Cortex of kidney (tissue), 1 donor: ENCODE data around the gene AFF3.
"Not testable (repeated sequence)": the region's sequence is repeated elsewhere in the genome, so short reads cannot be mapped to it uniquely, and the experiment has no call there.

Experiments
- DNase-seq: peaks from one replicate; lab custom pipeline; 2025; lab: John Stamatoyannopoulos, UW

Gene AFF3

GRCh38 chr2:99784282-99784681 is 358.1 kb downstream of the AFF3 start:
- DNase-seq, result no peak

DNA sequence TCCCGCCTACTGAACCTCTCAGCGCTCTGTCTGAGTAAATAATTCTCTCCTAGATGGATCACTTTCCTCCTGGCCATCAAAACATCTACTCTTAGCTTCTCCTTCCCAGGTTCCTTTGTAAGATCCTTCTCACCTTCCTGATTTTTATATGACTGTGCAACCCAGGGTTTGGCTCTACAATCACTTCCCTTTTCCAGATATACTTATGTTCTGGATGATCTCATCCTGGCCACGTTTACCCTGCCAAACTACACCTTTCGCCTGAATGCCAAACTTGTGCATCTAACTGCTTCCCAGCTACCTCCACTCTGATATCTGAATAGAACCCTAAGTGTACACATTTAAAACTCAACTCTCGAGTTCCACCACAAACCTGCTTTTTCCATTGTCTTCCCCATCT is 362.1 kb downstream of the AFF3 start:
- no peak for DNase-seq

DNA sequence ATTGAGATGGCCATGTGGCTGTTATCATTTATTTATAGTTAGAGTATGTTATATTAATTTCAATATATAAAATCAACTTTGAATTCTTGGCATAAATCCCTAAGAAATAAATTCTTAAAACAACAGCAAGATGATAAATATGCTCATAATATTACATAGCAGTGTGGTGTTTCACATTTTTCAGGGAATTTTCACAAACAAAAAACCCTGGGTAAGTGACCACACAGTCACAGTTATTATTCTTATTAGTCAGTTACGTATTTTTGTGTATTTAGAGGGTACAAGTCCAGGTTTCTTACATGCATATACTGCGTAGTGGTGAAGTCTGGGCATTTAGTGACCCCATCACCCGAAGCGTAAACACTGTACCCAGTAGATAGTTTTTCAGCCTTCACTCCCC is 363.1 kb downstream of the AFF3 start:
- DNase-seq, result no peak

GRCh38 chr2:99777656-99778290 is 364.6 kb downstream of the AFF3 start:
- DNase-seq, result no peak

DNA sequence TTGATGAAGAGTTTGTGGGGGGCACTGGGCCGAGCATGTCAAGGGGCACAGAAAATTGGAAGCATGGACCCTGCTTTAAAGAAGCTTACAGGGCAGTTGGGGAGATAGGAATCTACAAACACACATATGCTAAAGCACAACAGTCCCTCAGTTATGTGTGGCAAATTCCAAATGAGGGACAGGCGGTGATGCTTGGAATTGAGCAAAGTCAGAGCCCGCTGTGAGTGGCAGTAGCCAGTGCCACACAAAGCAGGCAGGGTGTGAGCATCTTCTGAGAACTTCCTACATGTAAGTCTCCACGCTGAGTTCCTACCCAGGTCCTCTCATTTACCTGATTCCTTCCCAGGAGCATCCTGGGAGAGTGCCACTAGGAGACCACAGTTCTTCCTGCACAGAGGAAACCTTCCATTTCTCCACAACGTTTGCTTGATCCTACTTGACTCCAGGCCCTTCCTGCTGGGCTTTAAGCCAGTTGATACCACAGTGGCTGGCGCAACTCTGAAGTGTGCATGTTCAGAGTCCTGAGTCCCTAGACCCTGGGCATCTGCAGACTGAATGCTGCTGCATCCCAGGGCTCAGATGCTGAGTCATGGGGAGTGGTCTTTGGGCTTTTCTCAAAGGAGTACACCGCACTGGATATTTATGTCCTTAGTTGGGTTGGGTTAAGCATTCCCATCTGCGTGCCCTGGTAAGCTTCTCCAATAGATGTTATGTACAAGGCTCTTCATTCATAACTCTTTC is 365.3 kb downstream of the AFF3 start:
- DNase-seq, result no peak

DNA sequence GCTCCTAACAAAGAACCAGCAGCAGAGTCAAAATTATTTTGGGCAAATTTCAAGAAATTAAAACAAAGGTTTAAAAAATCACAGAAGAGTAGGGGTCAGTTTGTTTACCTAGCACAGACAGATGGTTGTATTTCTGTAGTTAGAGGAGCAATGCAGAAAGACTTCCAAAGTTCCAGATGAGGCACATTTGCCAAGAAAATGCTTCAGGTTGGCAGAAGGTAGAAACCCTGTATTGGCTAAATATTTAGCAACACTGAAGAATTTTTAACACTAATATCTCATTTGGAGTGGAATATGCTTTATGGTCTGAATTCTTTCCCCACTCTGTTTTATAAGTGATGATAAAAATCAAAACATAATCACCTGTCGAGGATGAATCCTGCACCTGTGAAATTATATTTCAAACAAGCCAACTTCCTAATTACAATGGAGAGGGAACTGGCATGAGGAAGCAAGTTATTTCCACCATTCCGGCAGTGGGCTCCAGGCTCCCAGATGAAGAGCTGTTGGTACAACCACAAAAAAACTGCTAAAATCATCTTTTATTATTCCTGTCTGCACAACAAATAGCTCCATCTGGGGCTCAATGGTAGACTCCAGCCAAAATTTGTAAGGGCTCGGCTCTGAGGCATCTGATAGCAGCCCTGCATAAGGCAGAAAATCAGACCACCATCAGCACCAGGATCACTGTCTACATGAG is 366.0 kb downstream of the AFF3 start:
- DNase-seq, result no peak

GRCh38 chr2:99775585-99775984 is 366.8 kb downstream of the AFF3 start:
- no peak for DNase-seq

DNA sequence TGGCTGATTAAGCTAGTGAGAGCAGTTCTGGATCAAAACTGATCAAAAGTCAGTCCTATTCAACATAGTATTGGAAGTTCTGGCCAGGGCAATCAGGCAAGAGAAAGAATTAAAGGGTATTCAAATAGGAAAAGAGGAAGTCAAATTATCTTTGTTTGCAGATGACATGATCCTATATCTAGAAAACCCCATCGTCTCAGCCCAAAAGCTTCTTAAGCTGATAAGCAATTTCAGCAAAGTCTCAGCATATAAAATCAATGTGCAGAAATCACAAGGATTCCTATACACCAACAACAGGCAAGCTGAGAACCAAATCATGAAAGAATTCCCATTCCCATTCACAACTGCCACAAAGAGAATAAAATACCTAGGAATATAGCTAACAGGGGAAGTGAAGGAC is 368.7 kb downstream of the AFF3 start:
- DNase-seq, result not testable (repeated sequence)

- no peak for DNase-seq
These were observed 369.6 kb downstream of the AFF3 start for GRCh38 chr2:99772591-99773331.

GRCh38 chr2:99771681-99772333 is 370.6 kb downstream of the AFF3 start:
- DNase-seq, result no peak

DNA sequence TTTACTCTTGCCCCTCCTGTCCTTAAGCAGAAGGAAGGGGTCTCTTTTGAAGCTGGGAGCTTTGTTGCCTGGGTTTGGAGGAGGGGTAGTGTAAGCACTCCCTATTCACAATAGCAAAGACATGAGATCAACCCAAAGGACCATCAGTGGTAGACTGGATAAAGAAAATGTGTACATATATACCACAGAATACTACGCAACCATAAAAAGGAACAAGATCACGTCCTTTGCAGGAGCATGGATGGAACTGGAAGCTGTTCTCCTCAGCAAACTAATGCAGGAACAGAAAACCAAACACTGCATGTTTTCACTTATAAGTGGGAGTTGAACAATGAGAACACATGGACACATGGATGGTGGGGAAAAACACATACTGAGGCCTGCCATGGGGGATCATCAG is 371.5 kb downstream of the AFF3 start:
- DNase-seq, result no peak

DNA sequence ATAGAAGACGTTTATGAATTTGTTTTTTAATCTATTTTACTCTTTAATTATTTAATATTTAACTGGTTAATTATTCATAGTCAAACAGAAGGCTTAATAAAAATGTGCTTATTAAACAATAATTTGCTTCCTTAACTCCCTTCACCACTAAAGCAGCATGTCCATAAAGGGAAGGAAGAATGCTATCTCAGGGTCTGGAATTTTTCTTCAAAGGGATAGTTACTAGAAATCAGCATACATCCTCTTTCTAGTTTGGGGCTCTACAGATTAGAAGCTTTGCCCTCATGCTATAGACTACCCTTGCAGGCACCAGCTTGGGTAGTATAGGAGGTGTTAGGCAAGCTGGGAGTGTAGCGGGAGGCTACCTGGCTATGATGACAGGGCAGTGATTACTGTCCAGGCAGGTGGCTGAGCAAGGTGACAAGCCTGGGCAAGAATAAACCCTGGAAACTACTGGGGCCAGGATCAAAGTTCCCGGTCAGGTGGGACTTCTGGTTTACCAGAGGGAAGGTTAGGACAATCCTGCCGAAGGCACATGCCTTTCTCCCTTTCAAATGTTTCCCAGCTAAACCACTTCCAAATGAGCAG is 376.6 kb downstream of the AFF3 start:
- DNase-seq, result no peak

DNA sequence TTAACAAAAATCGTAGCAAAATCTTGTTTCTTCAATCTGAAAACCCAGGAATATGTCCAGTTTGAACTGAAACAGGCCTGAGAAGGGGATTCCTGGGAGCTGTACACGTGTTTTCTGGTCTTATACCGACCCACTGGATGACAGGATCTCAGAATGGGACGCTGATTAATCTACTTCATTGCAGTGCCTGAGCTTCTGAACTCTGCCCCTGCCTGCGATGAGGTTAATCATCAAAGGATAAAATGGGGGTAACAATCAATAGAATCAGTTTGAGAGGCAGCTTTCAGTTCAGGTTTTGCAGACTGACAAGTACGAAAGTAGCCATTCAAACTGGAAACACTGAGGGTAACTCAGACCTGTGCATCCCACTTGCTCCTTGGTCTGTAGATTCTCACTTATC is 378.6 kb downstream of the AFF3 start:
- DNase-seq, result no peak

DNA sequence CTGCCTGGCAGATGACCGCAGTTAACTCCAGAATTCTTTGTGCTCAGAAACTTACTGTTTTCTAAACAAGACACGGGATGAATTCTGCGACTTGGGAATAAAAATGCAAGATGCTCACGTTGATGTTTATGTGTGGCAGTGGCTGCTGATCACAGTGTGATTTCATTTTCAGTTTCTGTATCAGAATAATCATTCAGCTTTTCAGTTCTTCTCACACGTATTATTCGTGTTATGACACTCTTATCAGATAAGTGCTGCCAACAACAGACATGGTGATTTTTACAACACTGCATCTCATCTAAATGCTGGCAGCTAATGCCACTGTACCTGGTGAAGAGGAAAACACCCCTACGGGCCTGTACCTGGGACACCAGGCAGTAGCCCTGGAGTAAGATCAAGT is 379.7 kb downstream of the AFF3 start:
- DNase-seq, result no peak

GRCh38 chr2:99757611-99758114 is 384.7 kb downstream of the AFF3 start:
- DNase-seq, result no peak

DNA sequence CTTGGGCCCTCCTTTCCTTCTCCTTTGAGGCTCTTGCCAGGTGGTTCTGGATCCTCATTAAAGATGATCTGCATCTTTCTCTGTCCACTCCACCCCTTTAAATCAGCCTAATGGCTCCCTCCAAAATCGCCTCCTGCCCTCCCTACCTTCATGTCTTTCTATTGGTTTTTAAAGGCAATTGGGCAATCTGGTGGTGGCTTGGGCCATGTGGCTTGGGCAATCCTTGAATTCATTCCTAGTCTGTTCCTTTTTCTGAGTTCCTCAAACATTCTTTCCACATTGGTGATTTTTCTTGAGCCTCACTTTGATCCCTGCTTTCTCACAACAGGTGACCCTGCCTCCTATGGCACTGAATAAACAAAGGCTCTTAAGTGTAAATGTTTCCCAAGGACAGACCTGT is 386.3 kb downstream of the AFF3 start:
- no peak for DNase-seq

- DNase-seq, result no peak
These were observed 388.2 kb downstream of the AFF3 start for GRCh38 chr2:99754210-99754609.

GRCh38 chr2:99753505-99753904 is 388.9 kb downstream of the AFF3 start:
- no peak for DNase-seq

- no peak for DNase-seq
These were observed 394.0 kb downstream of the AFF3 start for GRCh38 chr2:99748344-99748743.

- DNase-seq, result no peak
These were observed 394.5 kb downstream of the AFF3 start for GRCh38 chr2:99747842-99748241.

DNA sequence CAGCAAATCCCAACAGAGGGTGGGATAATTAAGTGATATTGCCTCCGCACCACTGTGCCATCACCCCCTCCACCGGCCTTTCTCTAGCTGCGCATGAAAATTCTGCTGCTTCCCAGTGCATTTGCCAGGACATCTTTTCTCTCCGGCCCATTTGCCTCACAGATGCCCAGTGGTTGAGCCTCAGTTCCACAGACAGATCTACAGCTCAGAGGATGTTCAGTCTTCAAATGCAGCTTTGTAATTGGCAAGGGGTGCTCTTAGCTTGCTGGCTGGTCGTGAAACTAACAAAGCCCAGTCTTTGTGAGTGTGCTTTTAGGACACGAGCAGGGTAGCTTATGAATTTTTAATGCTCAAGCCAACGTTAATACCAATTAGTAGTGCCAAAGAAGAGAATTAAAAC is 399.2 kb downstream of the AFF3 start:
- DNase-seq, result no peak
